Dermis microvascular lymphatic vessel endothelial cell (primary cell): Measurements from ENCODE around the gene NUBPL. TPM values are rescaled to one million over a fixed set of nuclear protein-coding genes. Genes with fewer than 3 reads are reported as not detected.
"Not testable (repeated sequence)": the region's sequence is repeated elsewhere in the genome, so short reads cannot be mapped to it uniquely, and the experiment has no call there.

Experiments
- DNase-seq, 2 donors: peaks; one replicate each; pipeline versions ENCODE4 v3.0.0 to v3.0.0-alpha.2; 2010; ENCODE audit warnings: low read depth in 2 of 2
- total RNA-seq: library from RNA; depleted of rRNA; stranded (reverse); fragments of >200 nt; gene quantifications from 2 replicates; pipeline ENCODE4 v1.2.1, GENCODE V29; 2014

NUBPL gene
- total RNA-seq, 1 donor from 2014 or later: 4.7 TPM

- no peak for DNase-seq
Measured at GRCh38 chr14:31727797-31728196, 166.6 kb downstream of the NUBPL start.

GRCh38 chr14:31740688-31741087 is 179.5 kb downstream of the NUBPL start:
- DNase-seq: no peak

- no peak for DNase-seq
Measured at GRCh38 chr14:31745741-31746140, 184.5 kb downstream of the NUBPL start.

- no peak for DNase-seq
Measured at GRCh38 chr14:31746326-31746725, 185.1 kb downstream of the NUBPL start.

- no peak for DNase-seq
Measured at GRCh38 chr14:31749275-31749674, 188.1 kb downstream of the NUBPL start.

- DNase-seq: not testable (repeated sequence)
Measured at GRCh38 chr14:31751047-31751446, 189.8 kb downstream of the NUBPL start.

GRCh38 chr14:31752867-31753661 is 191.9 kb downstream of the NUBPL start:
- no peak for DNase-seq

- no peak for DNase-seq
Measured at GRCh38 chr14:31758941-31759340, 197.7 kb downstream of the NUBPL start.

GRCh38 chr14:31760277-31760676 is 199.1 kb downstream of the NUBPL start:
- no peak for DNase-seq

- no peak for DNase-seq
Measured at GRCh38 chr14:31761325-31761724, 200.1 kb downstream of the NUBPL start.

GRCh38 chr14:31763041-31763440 is 201.8 kb downstream of the NUBPL start:
- no peak for DNase-seq

GRCh38 chr14:31766315-31766892 is 205.2 kb downstream of the NUBPL start:
- no peak for DNase-seq

GRCh38 chr14:31768355-31768754 is 207.2 kb downstream of the NUBPL start:
- DNase-seq: no peak

- DNase-seq: no peak
Measured at GRCh38 chr14:31770271-31770670, 209.1 kb downstream of the NUBPL start.

GRCh38 chr14:31774567-31774966 is 213.4 kb downstream of the NUBPL start:
- no peak for DNase-seq

GRCh38 chr14:31777312-31777711 is 216.1 kb downstream of the NUBPL start:
- DNase-seq: no peak

- DNase-seq: no peak
Measured at GRCh38 chr14:31781578-31781977, 220.4 kb downstream of the NUBPL start.

- peak; percentile 81 to 85 for DNase-seq
Measured at GRCh38 chr14:31785574-31785973, 224.4 kb downstream of the NUBPL start.

- DNase-seq: peak in 1 of 2 donors; percentile 20
Measured at GRCh38 chr14:31787377-31787776, 226.2 kb downstream of the NUBPL start.

GRCh38 chr14:31788340-31788739 is 227.1 kb downstream of the NUBPL start:
- no peak for DNase-seq

GRCh38 chr14:31792726-31793125 is 231.5 kb downstream of the NUBPL start:
- no peak for DNase-seq

- DNase-seq: not testable (repeated sequence)
Measured at GRCh38 chr14:31797946-31798345, 236.7 kb downstream of the NUBPL start.

- DNase-seq: no peak
Measured at GRCh38 chr14:31802838-31803237, 241.6 kb downstream of the NUBPL start.
